ENCODE data around the gene LYRM2. TPM values are rescaled to one million over a fixed set of nuclear protein-coding genes. Genes with fewer than 3 reads are reported as not detected.

The LYRM2 gene
- total and polyA plus RNA-seq, 2 of the 8 experiments (the other 6 are each of a cell fraction or from before 2014, with no cell fraction given), result 7.3 to 25.7 TPM

GRCh38 chr6:89575562-89575960 lies 63.0 kb downstream of the LYRM2 start:
- no peak for TF ChIP-seq GABPA (IDR thresholded peaks at IDR 0.05; ENCODE audit: borderline replicate concordance, insufficient read depth, low read length)
- TF ChIP-seq USF2 (IDR thresholded peaks at IDR 0.05; ENCODE audit: low read length), result no peak
- no peak for TF ChIP-seq PHF8 (conservative IDR thresholded peaks at IDR 0.05; ENCODE audit: low read depth, low read length)
- no peak for TF ChIP-seq TCF12 (IDR thresholded peaks at IDR 0.05; ENCODE audit: low read depth, low read length)
- no peak for TF ChIP-seq EP300 (IDR thresholded peaks at IDR 0.05; ENCODE audit: borderline replicate concordance in 1 of 2, low read depth in 2 of 2, low read length in 2 of 2)
- no peak for TF ChIP-seq POLR2A (IDR thresholded peaks at IDR 0.05; ENCODE audit: control extremely low read depth in 1 of 2, low read depth in 2 of 2, low read length in 2 of 2)
- TF ChIP-seq ASH2L (IDR thresholded peaks at IDR 0.05; ENCODE audit: low read length), result no peak
- H2AFZ ChIP-seq (ENCODE audit: low read length), result no peak overlapping the region
- H3K9ac ChIP-seq (replicated peaks in 1 of 4; ENCODE audit: extremely low read depth in 1 of 4, low read depth in 3 of 4, low read length in 3 of 4), result no peak overlapping the region
- H2BK20ac ChIP-seq (ENCODE audit: low read length), result no peak overlapping the region
- no peak overlapping the region for H4K91ac ChIP-seq (replicated peaks; ENCODE audit: insufficient read length, low read length)
- no peak overlapping the region for H3K14ac ChIP-seq (ENCODE audit: insufficient read length)
- H4K8ac ChIP-seq (ENCODE audit: extremely low read depth, insufficient read depth, low read length), result no peak overlapping the region
- no peak overlapping the region for H3K4ac ChIP-seq (replicated peaks; ENCODE audit: insufficient read length, low read depth, low read length)
- no peak overlapping the region for H3K4me2 ChIP-seq (ENCODE audit: insufficient read depth in 1 of 2, low read depth in 2 of 2, low read length in 2 of 2)
- H3K27me3 ChIP-seq (replicated peaks in 1 of 4; ENCODE audit: control insufficient read depth in 3 of 4, extremely low read depth in 1 of 4, insufficient read depth in 3 of 4, low read length in 3 of 4), result no peaks in the 10 kb centered on the region
- no peak overlapping the region for H3K56ac ChIP-seq (replicated peaks; ENCODE audit: insufficient read length, low read depth, low read length)
- H3K9me3 ChIP-seq (ENCODE audit: insufficient read depth in 2 of 2, low read depth in 1 of 2, low read length in 1 of 2), result no peaks in the 10 kb centered on the region
- H4K5ac ChIP-seq (ENCODE audit: insufficient read length, low read depth, low read length), result no peak overlapping the region
- no peak overlapping the region for H3K23ac ChIP-seq (ENCODE audit: insufficient read length)
- no peaks in the 10 kb centered on the region for H3K79me2 ChIP-seq (ENCODE audit: control insufficient read depth in 1 of 2, insufficient read depth in 2 of 2, low read length in 2 of 2)
- no peaks in the 10 kb centered on the region for H3K23me2 ChIP-seq (ENCODE audit: low read depth, low read length)
- no peak for DNase-seq (ENCODE audit: low read depth in 1 of 2, low spot score in 2 of 2)
- H2BK15ac ChIP-seq (ENCODE audit: low read length), result no peak overlapping the region
- no peaks in the 10 kb centered on the region for H4K20me1 ChIP-seq (replicated peaks in 1 of 2; ENCODE audit: control insufficient read depth in 1 of 2, insufficient read depth in 2 of 2, low read length in 2 of 2)
- H2BK5ac ChIP-seq (ENCODE audit: low read depth, low read length), result no peak overlapping the region
- H2BK12ac ChIP-seq (ENCODE audit: low read depth, low read length), result no peak overlapping the region
- H3K79me1 ChIP-seq (ENCODE audit: low read depth, low read length), result no peaks in the 10 kb centered on the region
- WGBS, 2 experiments (ENCODE audit: extremely low coverage in 1 of 2, insufficient coverage in 1 of 2, insufficient read length in 1 of 2, insufficient replicate concordance in 2 of 2, low coverage in 1 of 2, low lambda C conversion rate in 2 of 2, missing lambda C conversion rate in 1 of 2), result 94% methylated on average over 2 of the region's 2 CpGs; no CpG with 5 or more reads in 1 of the 2 experiments
- no peaks in the 10 kb centered on the region for H3K4me1 ChIP-seq (replicated peaks in 1 of 4; ENCODE audit: control insufficient read depth in 3 of 4, insufficient read depth in 4 of 4, low read length in 3 of 4)
- H2AK5ac ChIP-seq (ENCODE audit: low read depth, low read length), result no peak overlapping the region
- no peaks in the 10 kb centered on the region for H3K36me3 ChIP-seq (ENCODE audit: control insufficient read depth in 2 of 4, insufficient read depth in 4 of 4, low read length in 3 of 4)
- no peak overlapping the region for H2BK120ac ChIP-seq (replicated peaks; ENCODE audit: low read depth, low read length)
- ChIA-PET POLR2A (ENCODE audit: partially characterized antibody) (no interaction called here), CTCF (ENCODE audit: partially characterized antibody) (interaction anchor here (1.0 to 1.3 kb wide), 3 partner anchors 9 to 34 kb away, joined by 3 to 4 read pairs (median 3); no protein-coding TSS in a partner anchor)
- no peak overlapping the region for H3K18ac ChIP-seq (ENCODE audit: extremely low read depth, low read length)
- H3K4me3 ChIP-seq (ENCODE audit: extremely low read depth in 1 of 4, insufficient read depth in 2 of 4, low read depth in 3 of 4, low read length in 4 of 4), result no peak overlapping the region
- no peak overlapping the region for H3K27ac ChIP-seq (ENCODE audit: low read depth, low read length)
- no peak for FAIRE-seq
